Stimulated activated CD4-positive, alpha-beta T cell treated with anti-CD3 and anti-CD28 coated beads, Interleukin-1b, Interleukin-23, amount 100 ng/mL, for 4 hours (primary cell): ENCODE measurements around the gene TERF2IP.

ENCODE experiments used
- DNase-seq, 2 donors: peaks; one replicate each; pipeline ENCODE4 v3.0.0-alpha.2; 2020; ENCODE audit warnings: low read depth in 2 of 2

TERF2IP gene

DNA sequence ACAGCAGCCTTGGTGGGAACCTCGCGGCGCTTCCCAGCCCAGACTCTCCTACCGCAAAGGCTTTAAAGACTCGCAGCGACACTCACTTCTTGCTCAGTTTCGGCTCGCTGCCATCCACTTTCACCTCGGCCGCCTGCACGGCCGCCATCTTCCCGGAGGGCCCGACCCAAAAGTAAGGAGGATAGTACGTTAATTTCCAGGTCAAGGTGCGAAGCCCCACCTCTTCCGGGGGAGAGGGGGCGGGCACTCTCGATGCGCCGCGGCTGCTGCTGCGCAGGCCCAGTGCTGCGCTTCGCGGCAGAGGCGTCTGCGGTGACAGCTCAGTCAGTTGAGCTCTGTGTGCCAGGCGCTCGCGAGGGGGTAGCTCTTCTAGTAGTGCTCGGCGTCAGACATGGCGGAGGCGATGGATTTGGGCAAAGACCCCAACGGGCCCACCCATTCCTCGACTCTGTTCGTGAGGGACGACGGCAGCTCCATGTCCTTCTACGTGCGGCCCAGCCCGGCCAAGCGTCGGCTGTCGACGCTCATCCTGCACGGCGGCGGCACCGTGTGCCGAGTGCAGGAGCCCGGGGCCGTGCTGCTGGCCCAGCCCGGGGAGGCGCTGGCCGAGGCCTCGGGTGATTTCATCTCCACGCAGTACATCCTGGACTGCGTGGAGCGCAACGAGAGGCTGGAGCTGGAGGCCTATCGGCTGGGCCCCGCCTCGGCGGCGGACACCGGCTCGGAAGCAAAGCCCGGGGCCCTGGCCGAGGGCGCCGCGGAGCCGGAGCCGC is at the start of gene TERF2IP, which contains the start of gene KARS1:
Gene TERF2IP, plus strand, starts transcription at position 282 of the 773 bp plus-strand sequence. Its CDS starts 110 bp downstream, at position 392.
Gene KARS1, minus strand, starts transcription at position 174 of the 773 bp plus-strand sequence. Its CDS starts 26 bp downstream, at position 148.
- peak; percentile 88 to 91 for DNase-seq

- no peak for DNase-seq
These were observed 47.9 kb upstream of the TERF2IP start for GRCh38 chr16:75599452-75600277.

- no peak for DNase-seq
These were observed 44.3 kb upstream of the TERF2IP start for GRCh38 chr16:75603241-75603640.

DNA sequence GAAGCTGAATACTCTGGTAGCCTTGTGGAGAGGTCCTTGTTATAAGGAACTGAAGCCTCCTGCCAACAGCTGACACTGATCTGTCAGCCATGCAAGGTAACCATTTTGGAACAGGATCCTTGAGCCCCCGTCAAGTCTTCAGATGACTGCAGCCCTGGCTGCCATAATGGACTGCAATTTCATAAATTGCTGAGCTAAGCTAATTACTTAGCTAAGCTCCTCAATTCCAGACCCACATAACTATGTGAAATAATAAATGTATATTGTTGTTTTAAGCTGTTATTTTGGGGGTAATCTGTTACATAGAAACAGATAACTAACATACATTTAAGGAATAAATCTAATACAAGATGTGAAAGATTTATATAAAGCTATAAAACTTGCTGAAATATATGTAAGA is 41.1 kb upstream of the TERF2IP start:
- no peak for DNase-seq

- no peak for DNase-seq
These were observed 33.3 kb upstream of the TERF2IP start for GRCh38 chr16:75614066-75614897.

- no peak for DNase-seq
These were observed 32.0 kb upstream of the TERF2IP start for GRCh38 chr16:75615619-75616018.

DNA sequence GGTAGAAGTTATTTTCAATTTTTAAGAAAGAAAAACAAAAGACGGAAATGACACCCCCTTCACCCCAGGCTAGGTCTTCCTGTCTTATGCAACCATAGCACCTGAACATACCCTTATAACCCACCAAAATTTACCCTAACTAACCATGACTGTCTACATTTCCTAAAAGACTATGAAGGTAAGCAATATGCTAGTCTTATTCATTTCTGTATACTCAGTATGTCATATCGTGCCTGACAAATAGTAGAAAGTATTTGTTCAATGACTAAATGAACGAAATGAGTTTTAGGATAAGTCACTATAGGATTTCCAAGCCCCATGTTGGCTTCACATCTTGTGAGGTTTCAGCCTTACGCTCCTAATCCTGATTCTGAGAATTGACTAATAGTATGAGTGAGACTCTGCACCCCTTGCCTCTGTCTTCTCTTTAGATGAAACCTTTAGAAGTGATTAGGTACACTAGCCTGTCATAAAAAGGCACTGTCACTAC is 31.0 kb upstream of the TERF2IP start:
- DNase-seq = no peak

- no peak for DNase-seq
These were observed 30.5 kb upstream of the TERF2IP start for GRCh38 chr16:75617121-75617520.

- no peak for DNase-seq
These were observed 28.8 kb upstream of the TERF2IP start for GRCh38 chr16:75618780-75619179.

GRCh38 chr16:75620326-75621169 is 27.0 kb upstream of the TERF2IP start:
- no peak for DNase-seq

GRCh38 chr16:75621170-75621477 is 26.4 kb upstream of the TERF2IP start:
- no peak for DNase-seq

DNA sequence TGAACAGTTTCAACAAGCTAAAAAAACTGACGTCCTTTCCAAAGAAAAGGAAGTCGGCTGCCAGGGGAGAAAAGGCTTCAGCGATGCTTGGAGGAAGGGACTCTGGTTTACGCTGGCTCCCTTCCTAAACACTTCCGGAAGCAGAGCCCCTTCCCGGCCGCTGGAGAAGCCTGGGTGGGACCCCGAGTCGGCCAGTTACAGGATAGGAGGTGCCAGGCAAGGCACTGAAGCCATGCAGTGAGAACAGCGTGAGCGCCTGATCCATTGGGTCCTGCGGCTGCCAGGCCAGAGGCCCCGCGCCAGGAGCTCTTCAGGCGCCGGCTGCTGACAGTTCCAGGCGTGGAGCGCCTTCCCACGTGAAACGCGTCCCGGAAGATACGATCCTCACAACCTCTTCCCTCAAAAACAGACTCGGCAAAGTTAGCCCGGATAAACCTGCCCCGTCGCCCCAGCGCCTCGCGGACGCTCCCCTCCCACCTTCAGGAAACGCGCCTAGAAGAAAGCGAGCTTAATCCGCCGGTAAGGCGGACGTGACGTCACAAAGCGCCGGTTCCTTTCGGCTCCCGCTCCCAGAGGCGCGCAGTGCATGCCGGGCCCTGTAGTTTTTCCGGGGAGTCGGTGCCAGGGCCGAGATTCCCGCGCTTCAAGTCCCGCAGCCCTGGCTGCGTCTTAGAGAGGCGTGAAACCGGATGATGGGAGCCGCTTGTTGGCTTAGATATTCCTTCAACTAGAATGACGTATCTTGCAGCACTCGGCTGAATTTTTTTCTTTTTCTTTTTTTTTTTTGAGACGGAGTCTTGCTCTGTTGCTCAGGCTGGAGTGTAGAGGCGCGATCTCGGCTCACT is 24.6 kb upstream of the TERF2IP start, which contains the start of gene ADAT1:
Gene ADAT1, minus strand, starts transcription at position 521 of the 845 bp plus-strand sequence. CDS start 2,482 bp downstream, outside the sequence.
- peak; percentile 94 for DNase-seq

DNA sequence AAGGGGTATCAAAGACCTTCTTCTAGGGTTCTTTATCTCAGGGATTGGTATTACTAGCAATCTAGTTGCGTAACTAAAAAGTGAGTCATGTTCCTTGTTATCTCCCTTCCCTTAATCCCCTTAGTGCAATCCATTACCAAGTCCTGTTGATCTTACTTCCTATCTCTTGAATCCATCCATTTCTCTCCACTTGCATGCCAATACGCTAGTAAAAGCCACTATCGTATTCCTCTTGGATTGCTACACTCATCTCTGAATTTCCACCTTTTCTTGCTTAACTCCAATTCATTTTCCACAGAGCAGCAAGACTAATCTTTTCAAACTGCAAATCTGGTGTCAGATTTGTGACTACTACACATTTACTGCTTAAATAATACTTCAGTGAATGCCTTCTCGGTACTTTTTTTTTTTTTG is 22.6 kb upstream of the TERF2IP start:
- DNase-seq = no peak

DNA sequence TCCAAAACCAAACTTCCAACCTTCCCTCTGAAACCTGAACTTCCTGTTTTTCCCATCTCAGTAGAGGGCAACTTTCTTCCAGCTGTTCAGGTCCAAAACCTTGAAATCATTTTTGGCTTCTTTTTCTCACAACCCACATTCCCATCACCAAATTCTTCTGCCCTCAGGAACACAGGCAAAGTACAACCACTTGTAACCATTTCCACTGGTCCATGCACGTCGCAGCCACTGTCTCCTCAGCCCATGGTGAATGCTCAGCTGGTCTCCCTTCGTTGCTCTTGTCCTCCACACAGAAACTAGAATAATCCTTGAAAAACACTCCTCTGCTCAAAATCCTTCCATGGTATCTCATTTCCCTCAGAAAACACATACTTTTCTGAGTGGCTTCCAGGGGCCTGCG is 20.8 kb upstream of the TERF2IP start:
- no peak for DNase-seq

DNA sequence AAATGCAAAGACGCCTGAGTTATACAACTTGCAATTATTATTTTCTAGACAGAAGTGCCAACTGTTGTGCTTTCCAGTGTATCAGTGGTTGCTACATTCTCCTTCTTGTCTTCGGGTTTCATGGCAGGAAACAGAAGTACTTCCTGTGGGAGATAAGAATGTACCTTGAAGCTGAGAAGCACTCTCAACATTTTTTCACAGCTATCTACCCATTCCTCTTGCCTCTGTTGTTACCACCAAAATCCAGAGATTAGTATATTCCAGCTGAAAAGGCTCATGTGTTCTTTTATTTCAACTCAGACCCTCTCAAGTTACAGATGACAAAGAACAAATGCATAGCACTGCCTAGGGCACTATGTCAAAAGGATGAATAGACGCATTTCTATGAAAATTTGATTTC is 19.7 kb upstream of the TERF2IP start:
- DNase-seq = no peak

DNA sequence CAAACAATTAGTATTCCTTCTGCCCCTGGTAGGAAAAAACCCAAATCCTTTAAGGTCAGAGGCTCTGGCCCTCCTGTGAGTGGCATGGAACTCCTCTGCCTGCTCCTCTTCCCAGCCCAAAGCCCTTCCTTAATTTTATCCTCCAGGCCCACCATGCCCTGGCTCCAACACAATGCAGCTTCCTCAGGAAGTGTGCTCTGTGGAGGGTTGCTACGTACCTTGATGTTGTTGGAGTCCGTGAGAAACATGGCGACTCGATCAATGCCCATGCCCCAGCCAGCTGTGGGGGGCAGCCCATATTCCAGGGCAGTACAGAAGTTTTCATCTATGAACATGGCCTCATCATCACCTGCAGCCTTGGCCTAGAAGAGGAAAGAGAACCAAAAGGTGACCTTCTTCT is 19.2 kb upstream of the TERF2IP start:
- DNase-seq = no peak

GRCh38 chr16:75629132-75629531 is 18.4 kb upstream of the TERF2IP start:
- no peak for DNase-seq

- DNase-seq = no peak
These were observed 17.5 kb upstream of the TERF2IP start for GRCh38 chr16:75630052-75630451.

- no peak for DNase-seq
These were observed 14.7 kb upstream of the TERF2IP start for GRCh38 chr16:75632857-75633256.

- no peak for DNase-seq
These were observed 12.5 kb upstream of the TERF2IP start for GRCh38 chr16:75635036-75635435.
